ENCODE measurements around the gene NOC2L. TPM values are rescaled to one million over a fixed set of nuclear protein-coding genes. Genes with fewer than 3 reads are reported as not detected.
"Not testable (repeated sequence)": the region's sequence is repeated elsewhere in the genome, so short reads cannot be mapped to it uniquely, and the experiment has no call there.

The NOC2L gene
- total and polyA plus RNA-seq, 2 donors from 2014 or later: 42.4 to 65.5 TPM

DNA sequence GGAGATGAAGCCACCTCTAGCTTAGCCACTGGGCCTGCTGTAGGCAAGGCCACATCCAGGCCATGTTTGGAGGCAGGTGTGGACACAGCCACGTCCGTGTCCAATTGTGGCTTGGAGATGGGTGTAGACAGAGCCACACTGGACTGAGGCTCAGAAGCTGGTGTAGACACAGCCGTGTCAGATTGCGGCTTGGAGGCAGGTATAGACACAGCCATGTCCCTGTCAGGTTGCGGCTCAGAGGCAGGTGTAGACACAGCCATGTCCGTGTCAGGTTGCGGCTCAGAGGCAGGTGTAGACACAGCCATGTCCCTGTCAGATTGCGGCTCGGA lies 20.7 kb upstream of the NOC2L start:
- TF ChIP-seq, protein P1, sequence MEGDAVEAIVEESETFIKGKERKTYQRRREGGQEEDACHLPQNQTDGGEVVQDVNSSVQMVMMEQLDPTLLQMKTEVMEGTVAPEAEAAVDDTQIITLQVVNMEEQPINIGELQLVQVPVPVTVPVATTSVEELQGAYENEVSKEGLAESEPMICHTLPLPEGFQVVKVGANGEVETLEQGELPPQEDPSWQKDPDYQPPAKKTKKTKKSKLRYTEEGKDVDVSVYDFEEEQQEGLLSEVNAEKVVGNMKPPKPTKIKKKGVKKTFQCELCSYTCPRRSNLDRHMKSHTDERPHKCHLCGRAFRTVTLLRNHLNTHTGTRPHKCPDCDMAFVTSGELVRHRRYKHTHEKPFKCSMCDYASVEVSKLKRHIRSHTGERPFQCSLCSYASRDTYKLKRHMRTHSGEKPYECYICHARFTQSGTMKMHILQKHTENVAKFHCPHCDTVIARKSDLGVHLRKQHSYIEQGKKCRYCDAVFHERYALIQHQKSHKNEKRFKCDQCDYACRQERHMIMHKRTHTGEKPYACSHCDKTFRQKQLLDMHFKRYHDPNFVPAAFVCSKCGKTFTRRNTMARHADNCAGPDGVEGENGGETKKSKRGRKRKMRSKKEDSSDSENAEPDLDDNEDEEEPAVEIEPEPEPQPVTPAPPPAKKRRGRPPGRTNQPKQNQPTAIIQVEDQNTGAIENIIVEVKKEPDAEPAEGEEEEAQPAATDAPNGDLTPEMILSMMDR (IDR thresholded peaks at IDR 0.05; ENCODE audit: borderline replicate concordance, extremely low read depth, insufficient read depth): no peak
- intact Hi-C loops (cut with DNase I): no loop called here
- H3K4me1 ChIP-seq (ENCODE audit: control insufficient read depth in 2 of 3, insufficient read depth in 2 of 3, low read depth in 1 of 3, low read length in 3 of 3): peaks cover 0 to 8% (median 0%) of the 10 kb centered on the region in 3 donors
- H3K27me3 ChIP-seq (ENCODE audit: control insufficient read depth, insufficient read depth, low read length): no peaks in the 10 kb centered on the region
- no peak overlapping the region for H3K4me3 ChIP-seq (ENCODE audit: low read length in 3 of 3)
- H3K9me3 ChIP-seq (ENCODE audit: control insufficient read depth in 2 of 3, insufficient read depth in 1 of 3, low read length in 3 of 3): no peaks in the 10 kb centered on the region
- H3K36me3 ChIP-seq (ENCODE audit: control insufficient read depth in 2 of 3, insufficient read depth in 3 of 3, low read length in 3 of 3): no peaks in the 10 kb centered on the region
- H3K9ac ChIP-seq (ENCODE audit: low read length in 3 of 3): no peak overlapping the region
- no peak overlapping the region for H3K27ac ChIP-seq (ENCODE audit: low read depth in 2 of 2, low read length in 2 of 2)
- DNase-seq (no peak), FAIRE-seq (no peak)

DNA sequence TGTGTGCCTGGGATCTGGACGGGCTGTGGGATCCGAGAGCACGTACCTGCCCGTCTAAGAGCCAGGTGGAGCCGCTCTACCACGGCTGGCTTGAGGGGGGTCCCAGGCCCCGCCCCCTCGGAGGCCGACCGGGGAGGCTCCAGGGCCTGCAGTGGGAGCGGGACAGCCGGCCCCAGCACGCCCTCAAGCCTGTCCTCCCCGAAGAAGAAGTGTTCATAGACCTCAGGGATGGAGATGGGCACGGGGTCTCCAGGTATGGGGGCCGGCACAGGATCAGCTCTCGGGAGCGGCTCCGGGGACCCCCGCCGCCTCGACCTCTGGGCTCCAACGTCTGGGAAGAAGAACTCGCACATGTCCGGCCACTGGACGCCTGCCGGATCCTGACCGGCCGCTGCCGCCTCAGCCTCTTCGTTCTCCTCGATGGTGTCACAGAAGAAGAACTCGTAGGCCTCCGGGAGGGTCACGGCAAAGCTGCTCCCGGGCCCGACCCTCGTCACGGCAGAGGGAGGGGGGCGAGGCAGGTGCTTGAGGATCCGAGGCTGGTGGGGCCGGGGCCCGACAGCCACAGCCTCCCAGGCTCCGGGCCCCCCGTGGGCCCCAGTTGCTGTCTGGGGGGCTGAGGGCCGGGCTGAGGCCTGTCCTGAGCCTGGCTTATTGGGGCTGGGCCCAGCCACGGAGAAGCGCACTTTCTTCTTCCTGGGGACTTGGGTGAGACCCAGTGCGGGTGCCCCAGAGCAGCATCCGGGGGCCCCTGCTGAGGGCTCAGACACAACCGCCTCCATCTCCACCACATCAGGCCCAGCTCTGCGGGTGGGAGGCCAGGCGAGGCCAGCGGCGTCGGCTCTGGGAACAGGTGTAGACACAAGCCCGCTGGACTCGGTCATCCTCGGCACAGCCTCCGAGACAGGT lies 20.0 kb upstream of the NOC2L start:
- Histone ChIP-seq H3K9me3 (ENCODE audit: control insufficient read depth in 2 of 3, insufficient read depth in 1 of 3, low read length in 3 of 3) (no peaks in the 10 kb centered on the region), H3K4me1 (ENCODE audit: control insufficient read depth in 2 of 3, insufficient read depth in 2 of 3, low read depth in 1 of 3, low read length in 3 of 3) (peaks cover 0 to 8% (median 0%) of the 10 kb centered on the region in 3 donors), H3K9ac (ENCODE audit: low read length in 3 of 3) (no peak overlapping the region), H3K27me3 (ENCODE audit: control insufficient read depth, insufficient read depth, low read length) (no peaks in the 10 kb centered on the region), H3K36me3 (ENCODE audit: control insufficient read depth in 2 of 3, insufficient read depth in 3 of 3, low read length in 3 of 3) (no peaks in the 10 kb centered on the region), H3K4me3 (ENCODE audit: low read length in 3 of 3) (no peak overlapping the region), H3K27ac (ENCODE audit: low read depth in 2 of 2, low read length in 2 of 2) (no peak overlapping the region)
- intact Hi-C loops (cut with DNase I): no loop called here
- DNase-seq: peak in 2 of 5 donors; percentile 40 to 75
- TF ChIP-seq, protein P1 (IDR thresholded peaks at IDR 0.05; ENCODE audit: borderline replicate concordance, extremely low read depth, insufficient read depth): no peak
- FAIRE-seq: no peak

DNA sequence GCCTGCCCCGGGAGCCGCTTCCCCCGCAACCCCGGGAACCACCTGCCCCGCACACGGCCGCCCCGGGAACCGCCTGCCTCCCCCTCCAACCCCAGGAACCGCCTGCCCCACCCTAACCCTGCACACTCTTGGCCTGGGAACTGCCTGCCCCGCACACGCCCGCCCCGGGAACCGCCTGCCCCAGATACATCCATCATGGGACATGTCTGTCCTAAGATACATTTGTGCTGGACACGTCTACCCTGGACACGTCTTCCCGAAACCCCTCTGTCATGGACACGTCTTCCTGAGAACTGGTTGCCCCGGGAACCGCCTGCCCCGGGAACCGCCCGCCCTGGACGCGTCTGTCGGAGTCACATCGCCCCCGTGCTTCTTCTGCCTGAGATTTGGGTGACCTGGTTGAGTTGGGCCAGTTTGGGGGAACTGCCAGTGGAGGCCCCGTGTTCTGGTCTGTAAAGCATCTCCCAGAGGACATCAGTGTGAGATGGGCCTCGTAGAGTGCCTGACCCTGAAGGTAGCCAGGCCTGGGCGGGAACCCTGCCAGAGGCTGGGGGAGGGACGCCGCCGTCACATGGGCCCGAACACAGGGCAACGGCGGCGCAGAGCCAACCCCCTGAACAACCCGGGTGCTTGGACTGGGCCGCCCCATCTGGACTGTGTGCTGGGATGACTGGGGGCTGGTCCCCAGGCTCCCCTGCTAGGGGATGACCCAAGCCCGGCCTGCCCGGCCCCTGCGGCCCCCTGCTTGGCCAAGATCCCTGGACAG lies 19.2 kb upstream of the NOC2L start:
- TF ChIP-seq, protein P1 (IDR thresholded peaks at IDR 0.05; ENCODE audit: borderline replicate concordance, extremely low read depth, insufficient read depth): no peak
- peaks cover 0 to 8% (median 0%) of the 10 kb centered on the region in 3 donors for H3K4me1 ChIP-seq (ENCODE audit: control insufficient read depth in 2 of 3, insufficient read depth in 2 of 3, low read depth in 1 of 3, low read length in 3 of 3)
- no peak overlapping the region for H3K9ac ChIP-seq (ENCODE audit: low read length in 3 of 3)
- intact Hi-C loops (cut with DNase I): no loop called here
- no peak overlapping the region for H3K27ac ChIP-seq (ENCODE audit: low read depth in 2 of 2, low read length in 2 of 2)
- H3K4me3 ChIP-seq (ENCODE audit: low read length in 3 of 3): no peak overlapping the region
- H3K27me3 ChIP-seq (ENCODE audit: control insufficient read depth, insufficient read depth, low read length): no peaks in the 10 kb centered on the region
- no peaks in the 10 kb centered on the region for H3K9me3 ChIP-seq (ENCODE audit: control insufficient read depth in 2 of 3, insufficient read depth in 1 of 3, low read length in 3 of 3)
- FAIRE-seq (no peak), DNase-seq (peak in 2 of 5 donors; percentile 47 to 69)
- no peaks in the 10 kb centered on the region for H3K36me3 ChIP-seq (ENCODE audit: control insufficient read depth in 2 of 3, insufficient read depth in 3 of 3, low read length in 3 of 3)

DNA sequence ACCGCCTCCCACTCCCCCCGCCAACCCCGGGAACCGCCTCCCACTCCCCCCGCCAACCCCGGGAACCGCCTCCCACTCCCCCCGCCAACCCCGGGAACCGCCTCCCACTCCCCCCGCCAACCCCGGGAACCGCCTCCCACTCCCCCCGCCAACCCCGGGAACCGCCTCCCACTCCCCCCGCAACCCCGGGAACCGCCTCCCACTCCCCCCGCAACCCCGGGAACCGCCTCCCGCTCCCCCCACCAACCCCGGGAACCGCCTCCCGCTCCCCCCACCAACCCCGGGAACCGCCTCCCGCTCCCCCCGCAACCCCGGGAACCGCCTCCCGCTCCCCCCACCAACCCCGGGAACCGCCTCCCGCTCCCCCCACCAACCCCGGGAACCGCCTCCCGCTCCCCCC lies 17.7 kb upstream of the NOC2L start:
- H3K27me3 ChIP-seq (ENCODE audit: control insufficient read depth, insufficient read depth, low read length); H3K36me3 ChIP-seq (ENCODE audit: control insufficient read depth in 2 of 3, insufficient read depth in 3 of 3, low read length in 3 of 3); H3K9ac ChIP-seq (ENCODE audit: low read length in 3 of 3); FAIRE-seq; H3K4me3 ChIP-seq (ENCODE audit: low read length in 3 of 3); H3K4me1 ChIP-seq (ENCODE audit: control insufficient read depth in 2 of 3, insufficient read depth in 2 of 3, low read depth in 1 of 3, low read length in 3 of 3); intact Hi-C loops (cut with DNase I); H3K27ac ChIP-seq (ENCODE audit: low read depth in 2 of 2, low read length in 2 of 2); DNase-seq; H3K9me3 ChIP-seq (ENCODE audit: control insufficient read depth in 2 of 3, insufficient read depth in 1 of 3, low read length in 3 of 3): not testable (repeated sequence)
